Measurements from ENCODE around the gene ZFAND3. TPM values are rescaled to one million over a fixed set of nuclear protein-coding genes. Genes with fewer than 3 reads are reported as not detected.

Gene ZFAND3
- total RNA-seq, 1 donor from 2014 or later: 81.8 TPM

GRCh38 chr6:37974943-37975342, 155.4 kb downstream of the ZFAND3 start:
- intact Hi-C loops (cut with micrococcal nuclease): no loop called here
- DNase-seq: no peak

DNA sequence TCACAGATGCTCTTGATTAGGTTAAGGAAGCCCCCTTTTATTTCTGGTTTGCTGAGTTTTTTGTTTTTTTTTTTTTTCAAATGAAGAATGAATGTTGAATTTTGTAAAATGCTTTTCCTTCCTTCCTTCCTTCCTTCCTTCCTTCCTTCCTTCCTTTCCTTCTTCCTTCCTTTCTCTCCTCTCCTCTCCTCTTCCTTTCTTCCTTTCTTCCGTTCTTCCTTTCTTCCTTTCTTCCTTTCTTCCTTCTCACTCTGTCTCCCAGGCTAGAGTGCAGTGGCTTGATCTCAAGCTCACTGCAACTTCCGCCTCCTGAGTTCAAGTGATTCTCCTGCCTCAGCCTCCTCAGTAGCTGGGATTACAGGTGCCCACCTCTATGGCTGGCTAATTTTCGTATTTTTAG, 158.2 kb downstream of the ZFAND3 start:
- Histone ChIP-seq H3K27ac (replicated peaks) (no peak overlapping the region), H3K9me3 (replicated peaks) (peaks cover 22% of the 10 kb centered on the region), H3K36me3 (peaks cover 10% of the 10 kb centered on the region), H3K27me3 (ENCODE audit: low read depth) (no peaks in the 10 kb centered on the region), H3K4me3 (no peak overlapping the region), H3K4me1 (peaks cover 42% of the 10 kb centered on the region)
- DNase-seq: no peak
- intact Hi-C loops (cut with micrococcal nuclease): no loop called here
- TF ChIP-seq, protein P1, sequence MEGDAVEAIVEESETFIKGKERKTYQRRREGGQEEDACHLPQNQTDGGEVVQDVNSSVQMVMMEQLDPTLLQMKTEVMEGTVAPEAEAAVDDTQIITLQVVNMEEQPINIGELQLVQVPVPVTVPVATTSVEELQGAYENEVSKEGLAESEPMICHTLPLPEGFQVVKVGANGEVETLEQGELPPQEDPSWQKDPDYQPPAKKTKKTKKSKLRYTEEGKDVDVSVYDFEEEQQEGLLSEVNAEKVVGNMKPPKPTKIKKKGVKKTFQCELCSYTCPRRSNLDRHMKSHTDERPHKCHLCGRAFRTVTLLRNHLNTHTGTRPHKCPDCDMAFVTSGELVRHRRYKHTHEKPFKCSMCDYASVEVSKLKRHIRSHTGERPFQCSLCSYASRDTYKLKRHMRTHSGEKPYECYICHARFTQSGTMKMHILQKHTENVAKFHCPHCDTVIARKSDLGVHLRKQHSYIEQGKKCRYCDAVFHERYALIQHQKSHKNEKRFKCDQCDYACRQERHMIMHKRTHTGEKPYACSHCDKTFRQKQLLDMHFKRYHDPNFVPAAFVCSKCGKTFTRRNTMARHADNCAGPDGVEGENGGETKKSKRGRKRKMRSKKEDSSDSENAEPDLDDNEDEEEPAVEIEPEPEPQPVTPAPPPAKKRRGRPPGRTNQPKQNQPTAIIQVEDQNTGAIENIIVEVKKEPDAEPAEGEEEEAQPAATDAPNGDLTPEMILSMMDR (IDR thresholded peaks at IDR 0.05; ENCODE audit: borderline replicate concordance): no peak

More at GRCh38 chr6:37974943-37975342, 155.4 kb downstream of the ZFAND3 start:
- Histone ChIP-seq H3K36me3 (peaks cover 10% of the 10 kb centered on the region), H3K27me3 (ENCODE audit: low read depth) (no peaks in the 10 kb centered on the region), H3K27ac (replicated peaks) (no peak overlapping the region), H3K4me3 (no peak overlapping the region), H3K9me3 (replicated peaks) (peaks cover 22% of the 10 kb centered on the region), H3K4me1 (peaks cover 36% of the 10 kb centered on the region)
- TF ChIP-seq, protein P1 (IDR thresholded peaks at IDR 0.05; ENCODE audit: borderline replicate concordance): no peak

- Histone ChIP-seq H3K27ac (replicated peaks) (no peak overlapping the region), H3K36me3 (peaks cover 4% of the 10 kb centered on the region), H3K9me3 (replicated peaks) (peaks cover 13% of the 10 kb centered on the region), H3K27me3 (ENCODE audit: low read depth) (no peaks in the 10 kb centered on the region), H3K4me3 (no peak overlapping the region), H3K4me1 (peaks cover 41% of the 10 kb centered on the region)
- TF ChIP-seq, protein P1 (IDR thresholded peaks at IDR 0.05; ENCODE audit: borderline replicate concordance): no peak
- no peak for DNase-seq
- intact Hi-C loops (cut with micrococcal nuclease): no loop called here
These were observed 160.1 kb downstream of the ZFAND3 start for GRCh38 chr6:37979392-37980221.

DNA sequence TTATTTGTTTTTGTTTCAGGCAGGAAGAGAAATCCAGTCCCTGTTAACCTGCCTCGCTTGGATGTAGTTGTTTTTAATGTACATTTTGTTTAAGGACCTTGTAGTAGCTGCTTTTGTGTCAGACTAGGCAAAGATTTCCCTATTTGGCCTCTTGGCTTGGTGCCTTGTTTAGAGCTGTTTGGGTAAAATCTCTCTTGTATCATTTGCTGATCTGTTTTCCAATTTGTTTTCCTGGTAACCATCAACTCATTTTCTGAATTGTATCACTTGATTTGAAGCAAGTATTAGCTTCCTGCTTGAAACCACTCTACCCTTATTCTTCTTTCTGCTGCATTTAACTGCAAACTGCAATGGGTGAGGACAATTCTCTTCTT, 160.7 kb downstream of the ZFAND3 start:
- Histone ChIP-seq H3K27ac (replicated peaks) (no peak overlapping the region), H3K4me3 (no peak overlapping the region), H3K36me3 (no peaks in the 10 kb centered on the region), H3K27me3 (ENCODE audit: low read depth) (no peaks in the 10 kb centered on the region), H3K4me1 (peaks cover 43% of the 10 kb centered on the region), H3K9me3 (replicated peaks) (peaks cover 7% of the 10 kb centered on the region)
- DNase-seq: no peak
- TF ChIP-seq, protein P1 (IDR thresholded peaks at IDR 0.05; ENCODE audit: borderline replicate concordance): no peak
- intact Hi-C loops (cut with micrococcal nuclease): no loop called here

DNA sequence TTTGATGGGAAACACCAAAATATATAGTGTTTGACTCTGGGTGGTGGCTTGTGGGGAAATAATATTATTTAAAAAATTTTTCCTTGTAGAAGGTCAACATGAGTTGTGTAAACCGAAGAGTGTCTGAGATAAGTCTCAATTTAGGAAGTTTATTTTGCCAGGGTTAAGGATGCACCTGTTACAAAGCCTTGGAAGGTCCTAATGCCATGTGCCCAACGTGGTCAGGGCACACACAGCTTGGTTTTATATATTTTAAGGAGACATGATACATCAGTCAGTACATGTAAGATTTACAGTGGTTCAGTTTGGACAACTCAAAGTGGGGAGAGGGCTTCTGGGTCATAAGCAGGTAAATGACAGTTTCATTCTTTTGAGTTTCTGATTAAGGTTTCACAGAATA, 162.1 kb downstream of the ZFAND3 start:
- no peaks in the 10 kb centered on the region for H3K9me3 ChIP-seq (replicated peaks)
- DNase-seq: no peak
- intact Hi-C loops (cut with micrococcal nuclease): no loop called here
- TF ChIP-seq, protein P1 (IDR thresholded peaks at IDR 0.05; ENCODE audit: borderline replicate concordance): no peak
- no peaks in the 10 kb centered on the region for H3K36me3 ChIP-seq
- peaks cover 57% of the 10 kb centered on the region for H3K4me1 ChIP-seq
- H3K4me3 ChIP-seq: no peak overlapping the region
- H3K27ac ChIP-seq (replicated peaks): no peak overlapping the region
- no peaks in the 10 kb centered on the region for H3K27me3 ChIP-seq (ENCODE audit: low read depth)
